ENCODE measurements around the gene BTBD8.

- TF ChIP-seq POLR2AphosphoS5 (IDR thresholded peaks at IDR 0.05) (no peak), CTCF (IDR thresholded peaks at IDR 0.05) (no peak), POLR2A (IDR thresholded peaks at IDR 0.05) (no peak)
Measured at GRCh38 chr1:92167151-92167550, 87.0 kb downstream of the BTBD8 start.
